NCI-H1436 treated with DMSO at 0.1 percent for 48 hours (cell line): Measurements from ENCODE around the gene EHBP1.
"Not testable (repeated sequence)": the region's sequence is repeated elsewhere in the genome, so short reads cannot be mapped to it uniquely, and the experiment has no call there.

ENCODE experiments used
- DNase-seq: peaks from one replicate; lab custom pipeline; 2025; lab: John Stamatoyannopoulos, UW

Gene EHBP1

GRCh38 chr2:62736899-62737559, 31.5 kb downstream of the EHBP1 start:
- no peak for DNase-seq

GRCh38 chr2:62738981-62739936, 33.7 kb downstream of the EHBP1 start:
- no peak for DNase-seq

GRCh38 chr2:62740221-62740620, 34.7 kb downstream of the EHBP1 start:
- DNase-seq = no peak

GRCh38 chr2:62741127-62741526, 35.6 kb downstream of the EHBP1 start:
- no peak for DNase-seq

GRCh38 chr2:62741954-62742722, 36.6 kb downstream of the EHBP1 start:
- DNase-seq = no peak

GRCh38 chr2:62743506-62743905, 38.0 kb downstream of the EHBP1 start:
- DNase-seq = no peak

- DNase-seq = no peak
Measured at GRCh38 chr2:62744603-62745002, 39.1 kb downstream of the EHBP1 start.

GRCh38 chr2:62745891-62746481, 40.5 kb downstream of the EHBP1 start:
- no peak for DNase-seq

- DNase-seq = no peak
Measured at GRCh38 chr2:62747169-62747568, 41.7 kb downstream of the EHBP1 start.

GRCh38 chr2:62747876-62748275, 42.4 kb downstream of the EHBP1 start:
- DNase-seq = no peak

- DNase-seq = not testable (repeated sequence)
Measured at GRCh38 chr2:62749111-62749510, 43.6 kb downstream of the EHBP1 start.

- no peak for DNase-seq
Measured at GRCh38 chr2:62757029-62757428, 51.5 kb downstream of the EHBP1 start.

GRCh38 chr2:62760026-62760425, 54.5 kb downstream of the EHBP1 start:
- DNase-seq = no peak

GRCh38 chr2:62760555-62760954, 55.0 kb downstream of the EHBP1 start:
- DNase-seq = no peak

GRCh38 chr2:62765619-62766376, 60.3 kb downstream of the EHBP1 start:
- no peak for DNase-seq

GRCh38 chr2:62768615-62769014, 63.1 kb downstream of the EHBP1 start:
- no peak for DNase-seq

GRCh38 chr2:62770629-62771028, 65.1 kb downstream of the EHBP1 start:
- no peak for DNase-seq

GRCh38 chr2:62774555-62775366, 69.2 kb downstream of the EHBP1 start:
- no peak for DNase-seq

GRCh38 chr2:62775367-62775668, 69.8 kb downstream of the EHBP1 start:
- DNase-seq = no peak

GRCh38 chr2:62783679-62784078, 78.2 kb downstream of the EHBP1 start:
- no peak for DNase-seq

GRCh38 chr2:62784341-62784740, 78.8 kb downstream of the EHBP1 start:
- no peak for DNase-seq
